ENCODE results near the gene ZNF827. TPM values are rescaled to one million over a fixed set of nuclear protein-coding genes. Genes with fewer than 3 reads are reported as not detected.

ZNF827 gene
- total and polyA plus RNA-seq, 11 donors: 4.5 to 30.1 (median 18.1) TPM

GRCh38 chr4:145805490-145805889 is 133.1 kb downstream of the ZNF827 start:
- Histone ChIP-seq H3K36me3 (no peaks in the 10 kb centered on the region), H3K9me3 (peaks cover 0 to 16% (median 8%) of the 10 kb centered on the region in 12 donors), H3K4me1 (peaks cover 4 to 46% (median 25%) of the 10 kb centered on the region in 12 donors), H3K27ac (peak overlapping the region in 10 of 12 donors; percentile 12 to 75 (median 50)), H3K27me3 (no peaks in the 10 kb centered on the region), H3K4me3 (no peak overlapping the region)
- ATAC-seq (peak; percentile 30 to 87 (median 58)), DNase-seq (peak; percentile 35 to 73 (median 60))
- intact Hi-C loops (cut with DNase I): loop anchor here in 3 of 10 donors (5.0 to 10.0 kb wide), 3 partner anchors 68 to 181 kb away; no protein-coding TSS in a partner anchor
- TF ChIP-seq POLR2A (IDR thresholded peaks at IDR 0.05): no peak
- no peak for TF ChIP-seq CTCF (IDR thresholded peaks at IDR 0.05)
- 31 to 43% (median 36%) methylated on average over 5 of the region's 5 CpGs for WGBS, 4 donors

- WGBS, 4 donors: 47 to 66% (median 52%) methylated on average over 2 of the region's 2 CpGs
- TF ChIP-seq CTCF (IDR thresholded peaks at IDR 0.05) (no peak), POLR2A (IDR thresholded peaks at IDR 0.05) (no peak)
- no peak overlapping the region for H3K4me3 ChIP-seq
- peak overlapping the region in 7 of 12 donors; percentile 30 to 75 (median 39) for H3K27ac ChIP-seq
- peaks cover 0 to 2% (median 0%) of the 10 kb centered on the region in 12 donors for H3K9me3 ChIP-seq
- DNase-seq (peak in 1 of 5 donors; percentile 18), ATAC-seq (peak; percentile 62 to 91 (median 78))
- H3K4me1 ChIP-seq: peaks cover 4 to 44% (median 25%) of the 10 kb centered on the region in 12 donors
- no peaks in the 10 kb centered on the region for H3K27me3 ChIP-seq
- no peaks in the 10 kb centered on the region for H3K36me3 ChIP-seq
- intact Hi-C loops (cut with DNase I): loop anchor here in 2 of 10 donors (10.0 kb wide), 2 partner anchors 69 to 179 kb away; no protein-coding TSS in a partner anchor
These were observed 134.5 kb downstream of the ZNF827 start for GRCh38 chr4:145804116-145804515.

- WGBS, 4 donors: 70 to 87% (median 76%) methylated on average over 2 of the region's 2 CpGs
- TF ChIP-seq POLR2A (IDR thresholded peaks at IDR 0.05) (no peak), CTCF (IDR thresholded peaks at IDR 0.05) (no peak)
- Histone ChIP-seq H3K9me3 (no peaks in the 10 kb centered on the region), H3K27ac (no peak overlapping the region), H3K27me3 (no peaks in the 10 kb centered on the region), H3K4me1 (peaks cover 0 to 9% (median 6%) of the 10 kb centered on the region in 12 donors), H3K4me3 (no peak overlapping the region), H3K36me3 (no peaks in the 10 kb centered on the region)
- ATAC-seq: no peak
- DNase-seq: no peak
- intact Hi-C loops (cut with DNase I): no loop called here
These were observed 139.4 kb downstream of the ZNF827 start for GRCh38 chr4:145799223-145799622.

GRCh38 chr4:145797278-145797677 is 141.3 kb downstream of the ZNF827 start:
- Histone ChIP-seq H3K9me3 (no peaks in the 10 kb centered on the region), H3K4me3 (no peak overlapping the region), H3K27me3 (no peaks in the 10 kb centered on the region), H3K4me1 (no peaks in the 10 kb centered on the region), H3K36me3 (no peaks in the 10 kb centered on the region), H3K27ac (no peak overlapping the region)
- TF ChIP-seq CTCF (IDR thresholded peaks at IDR 0.05): no peak
- no peak for TF ChIP-seq POLR2A (IDR thresholded peaks at IDR 0.05)
- no peak for DNase-seq
- intact Hi-C loops (cut with DNase I): no loop called here
- no peak for ATAC-seq
